Stomach (tissue), 4 donors: ENCODE data around the gene TTBK2.

ENCODE experiments used
- EP300 ChIP-seq: sonication (generic); formaldehyde crosslinking; IDR thresholded peaks from one replicate; pipeline ENCODE4 v1.6.1; 2017; ENCODE audit warnings: antibody characterized with exemption
- POLR2A ChIP-seq, 4 donors: fragments of 450-650 bp; IDR thresholded peaks; one replicate each; pipeline ENCODE4 v1.6.1; 2016; ENCODE audit warnings: antibody characterized with exemption in 4 of 4, control low read depth in 2 of 4, mild to moderate bottlenecking in 1 of 4, moderate library complexity in 1 of 4
- POLR2AphosphoS5 ChIP-seq, 3 donors: sonication (generic); formaldehyde crosslinking; IDR thresholded peaks; one replicate each; pipeline ENCODE4 v1.6.1; 2016; ENCODE audit warnings: antibody characterized with exemption in 3 of 3
- TF ChIP-seq, protein P1 (sequence below), 7 experiments: fragments of 450-650 bp in 4 of 7; fragments of 200-600 bp in 3 of 7; sonication (generic) in 3 of 7; IDR thresholded peaks; one replicate each; pipeline ENCODE4 v1.5.1; 2016 to 2019; ENCODE audit warnings: antibody characterized with exemption in 7 of 7, control low read depth in 2 of 7, mild to moderate bottlenecking in 1 of 7

GRCh38 chr15:42788725-42789124 lies 131.9 kb downstream of the TTBK2 start:
- TF ChIP-seq POLR2AphosphoS5 (IDR thresholded peaks at IDR 0.05) (no peak), EP300 (no peak), POLR2A (IDR thresholded peaks at IDR 0.05) (no peak)
- TF ChIP-seq, protein P1, sequence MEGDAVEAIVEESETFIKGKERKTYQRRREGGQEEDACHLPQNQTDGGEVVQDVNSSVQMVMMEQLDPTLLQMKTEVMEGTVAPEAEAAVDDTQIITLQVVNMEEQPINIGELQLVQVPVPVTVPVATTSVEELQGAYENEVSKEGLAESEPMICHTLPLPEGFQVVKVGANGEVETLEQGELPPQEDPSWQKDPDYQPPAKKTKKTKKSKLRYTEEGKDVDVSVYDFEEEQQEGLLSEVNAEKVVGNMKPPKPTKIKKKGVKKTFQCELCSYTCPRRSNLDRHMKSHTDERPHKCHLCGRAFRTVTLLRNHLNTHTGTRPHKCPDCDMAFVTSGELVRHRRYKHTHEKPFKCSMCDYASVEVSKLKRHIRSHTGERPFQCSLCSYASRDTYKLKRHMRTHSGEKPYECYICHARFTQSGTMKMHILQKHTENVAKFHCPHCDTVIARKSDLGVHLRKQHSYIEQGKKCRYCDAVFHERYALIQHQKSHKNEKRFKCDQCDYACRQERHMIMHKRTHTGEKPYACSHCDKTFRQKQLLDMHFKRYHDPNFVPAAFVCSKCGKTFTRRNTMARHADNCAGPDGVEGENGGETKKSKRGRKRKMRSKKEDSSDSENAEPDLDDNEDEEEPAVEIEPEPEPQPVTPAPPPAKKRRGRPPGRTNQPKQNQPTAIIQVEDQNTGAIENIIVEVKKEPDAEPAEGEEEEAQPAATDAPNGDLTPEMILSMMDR (IDR thresholded peaks at IDR 0.05), result no peak
